ENCODE results near the gene TRIM17.

DNA sequence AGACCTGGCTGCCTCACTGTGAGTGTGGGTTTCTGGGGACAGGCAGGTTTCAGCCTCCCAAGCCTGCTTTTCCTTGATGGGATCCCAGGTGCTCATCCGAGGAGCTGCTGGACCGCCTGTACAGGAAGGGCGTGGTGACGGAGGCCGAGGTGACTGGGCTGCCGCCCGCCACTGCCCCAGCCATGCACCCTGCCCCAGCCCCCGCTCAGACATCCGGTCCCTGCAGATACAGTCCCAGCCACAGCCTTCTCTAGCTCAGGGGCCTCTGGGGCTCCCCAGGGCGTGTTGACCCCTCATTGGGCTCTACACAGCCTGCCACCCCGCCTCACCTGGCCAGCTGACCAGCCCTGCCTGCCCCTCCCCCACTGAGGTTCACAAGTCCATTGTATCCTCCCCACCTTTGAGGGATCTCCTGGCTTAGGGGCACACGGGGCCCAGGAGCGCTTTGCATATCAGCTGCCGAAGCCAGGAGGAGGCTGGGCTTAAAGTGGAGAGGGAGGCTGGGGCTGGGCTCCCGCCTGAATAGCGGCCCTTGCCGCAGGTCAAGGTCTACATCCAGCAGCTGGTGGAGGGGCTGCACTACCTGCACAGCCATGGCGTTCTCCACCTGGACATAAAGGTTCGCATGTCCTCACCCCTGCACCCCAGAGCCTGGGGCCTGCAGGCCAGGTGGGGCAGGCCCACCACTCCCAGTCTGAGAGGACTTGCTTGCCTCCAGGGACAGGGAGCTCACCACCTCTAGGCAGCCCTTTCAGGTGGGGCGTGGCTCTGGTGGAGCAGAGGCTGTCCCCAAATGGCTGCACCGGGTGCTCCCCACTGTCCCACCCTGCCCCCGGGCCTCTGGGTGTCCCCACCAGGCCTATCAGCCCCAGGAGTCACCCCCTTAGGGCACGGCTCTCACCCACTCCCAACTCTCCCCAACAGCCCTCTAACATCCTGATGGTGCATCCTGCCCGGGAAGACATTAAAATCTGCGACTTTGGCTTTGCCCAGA is 48.6 kb downstream of the TRIM17 start:
- TF ChIP-seq, protein P1, sequence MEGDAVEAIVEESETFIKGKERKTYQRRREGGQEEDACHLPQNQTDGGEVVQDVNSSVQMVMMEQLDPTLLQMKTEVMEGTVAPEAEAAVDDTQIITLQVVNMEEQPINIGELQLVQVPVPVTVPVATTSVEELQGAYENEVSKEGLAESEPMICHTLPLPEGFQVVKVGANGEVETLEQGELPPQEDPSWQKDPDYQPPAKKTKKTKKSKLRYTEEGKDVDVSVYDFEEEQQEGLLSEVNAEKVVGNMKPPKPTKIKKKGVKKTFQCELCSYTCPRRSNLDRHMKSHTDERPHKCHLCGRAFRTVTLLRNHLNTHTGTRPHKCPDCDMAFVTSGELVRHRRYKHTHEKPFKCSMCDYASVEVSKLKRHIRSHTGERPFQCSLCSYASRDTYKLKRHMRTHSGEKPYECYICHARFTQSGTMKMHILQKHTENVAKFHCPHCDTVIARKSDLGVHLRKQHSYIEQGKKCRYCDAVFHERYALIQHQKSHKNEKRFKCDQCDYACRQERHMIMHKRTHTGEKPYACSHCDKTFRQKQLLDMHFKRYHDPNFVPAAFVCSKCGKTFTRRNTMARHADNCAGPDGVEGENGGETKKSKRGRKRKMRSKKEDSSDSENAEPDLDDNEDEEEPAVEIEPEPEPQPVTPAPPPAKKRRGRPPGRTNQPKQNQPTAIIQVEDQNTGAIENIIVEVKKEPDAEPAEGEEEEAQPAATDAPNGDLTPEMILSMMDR (tag by site-specific recombination; IDR thresholded peaks at IDR 0.05), result no peak
- no peak for TF ChIP-seq ZNF426 (tag by site-specific recombination; IDR thresholded peaks at IDR 0.05)

Data from HEK293 (cell line).